ENCODE results near the gene PPIL1.

DNA sequence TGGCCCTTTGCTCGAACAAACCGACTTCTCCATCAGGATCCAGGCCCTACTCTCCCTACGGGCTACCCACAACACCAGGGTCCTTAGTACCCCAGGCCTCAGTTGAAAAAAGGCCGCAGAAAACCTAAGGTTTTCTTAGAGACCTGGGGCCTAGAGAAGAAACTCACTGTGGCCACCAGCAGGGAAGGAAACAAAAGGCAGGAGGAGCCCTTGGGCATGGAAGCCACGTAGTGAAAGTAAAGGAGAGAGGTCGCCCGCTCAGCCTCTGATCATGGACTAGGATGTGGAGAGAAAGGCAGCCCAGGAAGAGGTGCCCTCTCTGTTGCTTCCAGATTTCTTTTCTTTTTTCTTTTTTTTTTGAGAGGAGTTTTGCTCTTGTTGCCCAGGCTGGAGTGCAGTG, 66.9 kb downstream of the PPIL1 start:
- no peak for TF ChIP-seq EZH2 (IDR thresholded peaks at IDR 0.05; ENCODE audit: insufficient read depth, poor library complexity, severe bottlenecking)
- TF ChIP-seq EZH2phosphoT487 (IDR thresholded peaks at IDR 0.05; ENCODE audit: insufficient read depth, low read depth) = no peak
